NCI-H2171 treated with DMSO at 0.1 percent for 48 hours (cell line): ENCODE data around the gene AGBL4.

Experiments
- DNase-seq: peaks from one replicate; lab custom pipeline; 2025; lab: John Stamatoyannopoulos, UW

AGBL4 gene

GRCh38 chr1:48830715-48831114 is 1193.0 kb downstream of the AGBL4 start:
- DNase-seq = no peak

GRCh38 chr1:48829446-48829845 is 1194.3 kb downstream of the AGBL4 start:
- no peak for DNase-seq

- peak; percentile 22 for DNase-seq
Observed at GRCh38 chr1:48823168-48823567, 1200.6 kb downstream of the AGBL4 start.

GRCh38 chr1:48820491-48820890 is 1203.3 kb downstream of the AGBL4 start:
- no peak for DNase-seq

GRCh38 chr1:48817505-48818114 is 1206.1 kb downstream of the AGBL4 start:
- DNase-seq = no peak

- peak; percentile 90 for DNase-seq
Observed at GRCh38 chr1:48810740-48811139, 1213.0 kb downstream of the AGBL4 start.

GRCh38 chr1:48808496-48808895 is 1215.3 kb downstream of the AGBL4 start:
- no peak for DNase-seq

GRCh38 chr1:48807554-48808260 is 1216.0 kb downstream of the AGBL4 start:
- no peak for DNase-seq

GRCh38 chr1:48803474-48803873 is 1220.3 kb downstream of the AGBL4 start:
- DNase-seq = no peak

- no peak for DNase-seq
Observed at GRCh38 chr1:48794816-48795215, 1228.9 kb downstream of the AGBL4 start.

GRCh38 chr1:48793863-48794262 is 1229.9 kb downstream of the AGBL4 start:
- no peak for DNase-seq

- DNase-seq = peak; percentile 9
Observed at GRCh38 chr1:48792961-48793360, 1230.8 kb downstream of the AGBL4 start.

- no peak for DNase-seq
Observed at GRCh38 chr1:48790397-48790796, 1233.4 kb downstream of the AGBL4 start.

- DNase-seq = no peak
Observed at GRCh38 chr1:48789903-48790302, 1233.9 kb downstream of the AGBL4 start.

- DNase-seq = no peak
Observed at GRCh38 chr1:48785869-48786268, 1237.9 kb downstream of the AGBL4 start.

- no peak for DNase-seq
Observed at GRCh38 chr1:48784301-48784700, 1239.5 kb downstream of the AGBL4 start.

- DNase-seq = peak; percentile 15
Observed at GRCh38 chr1:48777219-48777895, 1246.4 kb downstream of the AGBL4 start.

- DNase-seq = peak; percentile 87
Observed at GRCh38 chr1:48776393-48777218, 1247.1 kb downstream of the AGBL4 start, which contains the start of gene BEND5. BEND5 (minus strand) TSS chr1:48776891; CDS start chr1:48776831, 60 bp downstream.

GRCh38 chr1:48775831-48776392 is 1247.8 kb downstream of the AGBL4 start:
- peak; percentile 33 for DNase-seq

- no peak for DNase-seq
Observed at GRCh38 chr1:48773133-48773532, 1250.6 kb downstream of the AGBL4 start.

- no peak for DNase-seq
Observed at GRCh38 chr1:48772211-48772610, 1251.5 kb downstream of the AGBL4 start.

GRCh38 chr1:48771561-48771960 is 1252.2 kb downstream of the AGBL4 start:
- no peak for DNase-seq
